ENCODE results near the gene CFB. TPM values are rescaled to one million over a fixed set of nuclear protein-coding genes. Genes with fewer than 3 reads are reported as not detected.

Gene CFB
- total and polyA plus RNA-seq, 2 of the 13 experiments (the other 11 are each of a cell fraction or from before 2014, with no cell fraction given) = 171 to 513 TPM

DNA sequence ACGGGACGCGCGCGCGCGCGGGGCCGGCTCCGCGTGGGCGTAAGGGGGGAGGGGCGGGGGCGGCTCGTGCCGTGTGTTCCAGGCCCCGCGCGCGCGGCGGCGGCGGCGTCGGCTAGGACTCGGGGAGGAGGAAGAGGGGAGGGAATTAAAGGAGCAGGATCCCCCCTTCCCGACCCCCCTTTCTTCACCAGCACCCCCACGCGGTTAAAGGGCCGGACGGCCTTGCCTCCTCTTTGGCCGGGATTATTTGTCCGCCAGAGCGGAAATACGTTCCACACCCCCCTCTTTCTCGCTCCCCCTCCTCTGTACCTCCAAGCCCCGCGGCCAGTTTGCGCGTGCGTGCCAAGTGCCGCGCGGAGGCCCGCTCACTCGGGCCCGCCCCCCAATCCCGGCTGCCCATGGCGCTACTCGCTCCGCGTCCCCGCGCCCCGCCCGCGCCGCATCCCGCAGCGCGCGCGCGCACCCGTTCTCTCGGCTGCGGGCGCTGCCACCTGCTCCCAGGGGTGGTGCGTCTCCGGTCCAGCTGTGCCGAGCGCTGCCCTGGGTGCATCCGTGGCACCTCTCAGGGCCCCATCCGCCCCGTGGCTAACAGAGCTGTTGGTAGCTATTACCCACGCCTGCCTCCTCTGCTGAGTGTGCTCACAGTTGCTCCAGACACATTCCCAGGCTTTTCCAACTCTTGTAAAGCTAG is 43.8 kb upstream of the CFB start, which contains the start of gene ZBTB12 (continued):
- no peak for TF ChIP-seq U2AF2 (IDR thresholded peaks at IDR 0.05; ENCODE audit: low read depth, low read length)
- TF ChIP-seq PRMT3 (CRISPR knock-in tag; IDR thresholded peaks at IDR 0.05; ENCODE audit: borderline replicate concordance, low read depth) = no peak; the same call in 1 of the 2 replicates
- TF ChIP-seq PLRG1 (conservative IDR thresholded peaks at IDR 0.05) = no peak
- peak; percentile 81 for TF ChIP-seq KDM2A (CRISPR knock-in tag; IDR thresholded peaks at IDR 0.05; ENCODE audit: borderline replicate concordance, low read depth)
- TF ChIP-seq SIX1 (CRISPR knock-in tag; IDR thresholded peaks at IDR 0.05; ENCODE audit: borderline replicate concordance) = no peak
- TF ChIP-seq KDM5B (CRISPR knock-in tag; IDR thresholded peaks at IDR 0.05; ENCODE audit: borderline replicate concordance) = peak; percentile 53; the same call in 1 of the 2 replicates
- TF ChIP-seq NRL (CRISPR knock-in tag; IDR thresholded peaks at IDR 0.05; ENCODE audit: borderline replicate concordance) = no peak
- TF ChIP-seq TSC22D2 (CRISPR knock-in tag; IDR thresholded peaks at IDR 0.05; ENCODE audit: borderline replicate concordance) = peak; percentile 60; the same call in 1 of the 2 replicates
- peak; percentile 60; the same call in 1 of the 2 replicates for TF ChIP-seq REXO4 (CRISPR knock-in tag; IDR thresholded peaks at IDR 0.05; ENCODE audit: borderline replicate concordance)
- TF ChIP-seq SRSF4 (IDR thresholded peaks at IDR 0.05; ENCODE audit: low read depth, low read length, poor library complexity, severe bottlenecking) = no peak
- TF ChIP-seq GTF3A (CRISPR knock-in tag; conservative IDR thresholded peaks at IDR 0.05) = no peak
- TF ChIP-seq SNAPC2 (CRISPR knock-in tag; IDR thresholded peaks at IDR 0.05) = 0 out of 2 replicates have a peak, but pooled peaks have one; percentile 13
- TF ChIP-seq HCFC1 (IDR thresholded peaks at IDR 0.05; ENCODE audit: low read depth, low read length) = peak; percentile 29; the same call in 1 of the 2 replicates
- no peak for TF ChIP-seq HMGA1 (CRISPR knock-in tag; conservative IDR thresholded peaks at IDR 0.05)
- 0 out of 2 replicates have a peak, but pooled peaks have one; percentile 26 for TF ChIP-seq BRF2 (CRISPR knock-in tag; IDR thresholded peaks at IDR 0.05)
- TF ChIP-seq, protein P1, sequence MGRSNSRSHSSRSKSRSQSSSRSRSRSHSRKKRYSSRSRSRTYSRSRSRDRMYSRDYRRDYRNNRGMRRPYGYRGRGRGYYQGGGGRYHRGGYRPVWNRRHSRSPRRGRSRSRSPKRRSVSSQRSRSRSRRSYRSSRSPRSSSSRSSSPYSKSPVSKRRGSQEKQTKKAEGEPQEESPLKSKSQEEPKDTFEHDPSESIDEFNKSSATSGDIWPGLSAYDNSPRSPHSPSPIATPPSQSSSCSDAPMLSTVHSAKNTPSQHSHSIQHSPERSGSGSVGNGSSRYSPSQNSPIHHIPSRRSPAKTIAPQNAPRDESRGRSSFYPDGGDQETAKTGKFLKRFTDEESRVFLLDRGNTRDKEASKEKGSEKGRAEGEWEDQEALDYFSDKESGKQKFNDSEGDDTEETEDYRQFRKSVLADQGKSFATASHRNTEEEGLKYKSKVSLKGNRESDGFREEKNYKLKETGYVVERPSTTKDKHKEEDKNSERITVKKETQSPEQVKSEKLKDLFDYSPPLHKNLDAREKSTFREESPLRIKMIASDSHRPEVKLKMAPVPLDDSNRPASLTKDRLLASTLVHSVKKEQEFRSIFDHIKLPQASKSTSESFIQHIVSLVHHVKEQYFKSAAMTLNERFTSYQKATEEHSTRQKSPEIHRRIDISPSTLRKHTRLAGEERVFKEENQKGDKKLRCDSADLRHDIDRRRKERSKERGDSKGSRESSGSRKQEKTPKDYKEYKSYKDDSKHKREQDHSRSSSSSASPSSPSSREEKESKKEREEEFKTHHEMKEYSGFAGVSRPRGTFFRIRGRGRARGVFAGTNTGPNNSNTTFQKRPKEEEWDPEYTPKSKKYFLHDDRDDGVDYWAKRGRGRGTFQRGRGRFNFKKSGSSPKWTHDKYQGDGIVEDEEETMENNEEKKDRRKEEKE (IDR thresholded peaks at IDR 0.05) = no peak
- TF ChIP-seq ZSCAN25 (CRISPR knock-in tag; IDR thresholded peaks at IDR 0.05) = peak; percentile 49; the same call in 1 of the 2 replicates
- TF ChIP-seq RAD51 (IDR thresholded peaks at IDR 0.05; ENCODE audit: borderline replicate concordance) = no peak
- 0 out of 2 replicates have a peak, but pooled peaks have one; percentile 29 for TF ChIP-seq ZNF205 (CRISPR knock-in tag; IDR thresholded peaks at IDR 0.05)
- no peak; the same call in 1 of the 2 replicates for TF ChIP-seq ZNF430 (CRISPR knock-in tag; IDR thresholded peaks at IDR 0.05)
- no peak for TF ChIP-seq MBD4 (IDR thresholded peaks at IDR 0.05; ENCODE audit: borderline replicate concordance, low read length)
- TF ChIP-seq ZNF703 (CRISPR knock-in tag; IDR thresholded peaks at IDR 0.05; ENCODE audit: borderline replicate concordance) = no peak
